IMR-90 (cell line): ENCODE data around the gene NPC1.

Source experiments
- BHLHE40 ChIP-seq: fragments of 150-350 bp; IDR thresholded peaks from 2 replicates; pipeline ENCODE4 v1.6.1; 2016; ENCODE audit warnings: mild to moderate bottlenecking, low read depth, low read length
- CEBPB ChIP-seq: IDR thresholded peaks from 2 replicates; pipeline ENCODE4 v1.6.1; 2012; ENCODE audit warnings: low read depth, low read length, improper control_type of control experiment
- CHD1 ChIP-seq: IDR thresholded peaks from 2 replicates; pipeline ENCODE4 v1.6.1; 2012; ENCODE audit warnings: low read depth, low read length, improper control_type of control experiment
- CTCF ChIP-seq: conservative IDR thresholded peaks from 2 replicates; pipeline ENCODE4 v1.5.1; 2012; ENCODE audit warnings: mild to moderate bottlenecking, low read depth, low read length, improper control_type of control experiment
- MAZ ChIP-seq: IDR thresholded peaks from 2 replicates; pipeline ENCODE4 v1.6.1; 2012; ENCODE audit warnings: low read depth, mild to moderate bottlenecking, low read length, improper control_type of control experiment, moderate library complexity, borderline replicate concordance
- NFE2L2 ChIP-seq: fragments of 150-350 bp; IDR thresholded peaks from 2 replicates; pipeline ENCODE4 v1.6.1; 2016; ENCODE audit warnings: low read depth, mild to moderate bottlenecking, low read length
- POLR2A ChIP-seq: IDR thresholded peaks from 2 replicates; pipeline ENCODE4 v1.6.1; 2012; ENCODE audit warnings: mild to moderate bottlenecking, low read depth, low read length
- RFX5 ChIP-seq: IDR thresholded peaks from 2 replicates; pipeline ENCODE4 v1.8.0; 2012; ENCODE audit warnings: low read depth, mild to moderate bottlenecking, low read length, moderate library complexity
- SMC3 ChIP-seq: fragments of 150-350 bp; IDR thresholded peaks from 2 replicates; pipeline ENCODE4 v1.6.1; 2016; ENCODE audit warnings: low read depth, mild to moderate bottlenecking, antibody characterized with exemption, low read length, moderate library complexity
- USF2 ChIP-seq: fragments of 150-350 bp; IDR thresholded peaks from 2 replicates; pipeline ENCODE4 v1.6.1; 2017; ENCODE audit warnings: mild to moderate bottlenecking, antibody characterized with exemption, low read length, low read depth

GRCh38 chr18:23531912-23532311 lies 54.4 kb downstream of the NPC1 start:
- TF ChIP-seq MAZ (no peak), CTCF (no peak), CEBPB (no peak), POLR2A (no peak), NFE2L2 (no peak), RFX5 (no peak), USF2 (no peak), SMC3 (no peak), BHLHE40 (no peak), CHD1 (no peak)
